Measurements from ENCODE around the gene HOXB5. TPM values are rescaled to one million over a fixed set of nuclear protein-coding genes. Genes with fewer than 3 reads are reported as not detected.

HOXB5 gene
- total RNA-seq, 1 experiment from 2014 or later = 19.8 TPM

GRCh38 chr17:48567209-48567608, 26.4 kb downstream of the HOXB5 start:
- no TSS peak for BruUV-seq (replicated peaks)
- RAD21 ChIA-PET (ENCODE audit: low non-redundant PET in 1 of 2, low total read pairs in 2 of 2, uncharacterized antibody in 2 of 2, unreplicated experiment in 2 of 2) = no interaction called here
- Histone ChIP-seq H3K9ac (ENCODE audit: low read length) (no peak overlapping the region), H3K9me2 (ENCODE audit: insufficient read depth) (no peaks in the 10 kb centered on the region), H2AFZ (ENCODE audit: low read depth, low read length, poor library complexity, severe bottlenecking) (no peak overlapping the region), H3K4me2 (ENCODE audit: low read length) (no peak overlapping the region), H3K27ac (ENCODE audit: low read depth, low read length) (no peak overlapping the region), H3K79me2 (ENCODE audit: insufficient read depth, low read length) (peaks cover 51% of the 10 kb centered on the region), H3K9me3 (ENCODE audit: control insufficient read depth in 1 of 2, insufficient read depth in 1 of 2, low read depth in 1 of 2, low read length in 2 of 2) (no peaks in the 10 kb centered on the region), H3K27me3 (ENCODE audit: insufficient read depth, low read length) (no peaks in the 10 kb centered on the region), H3K4me3 (replicated peaks in 1 of 2; ENCODE audit: low read depth in 1 of 2, low read length in 2 of 2) (no peak overlapping the region), H3K36me3 (ENCODE audit: control insufficient read depth in 1 of 2, insufficient read depth in 2 of 2, low read length in 2 of 2) (no peaks in the 10 kb centered on the region; a peak in 1 of 4 replicates), H3K4me1 (ENCODE audit: control insufficient read depth in 1 of 2, insufficient read depth in 2 of 2, low read length in 2 of 2) (no peaks in the 10 kb centered on the region), H4K20me1 (ENCODE audit: insufficient read depth) (no peaks in the 10 kb centered on the region)
- no peak for DNase-seq (ENCODE audit: low read depth, low spot score)
- TF ChIP-seq SRF (IDR thresholded peaks at IDR 0.05; ENCODE audit: low read depth) (no peak), EZH2phosphoT487 (IDR thresholded peaks at IDR 0.05; ENCODE audit: borderline replicate concordance) (no peak), SP1 (IDR thresholded peaks at IDR 0.05; ENCODE audit: low read depth) (no peak), JUND (IDR thresholded peaks at IDR 0.05) (no peak), ELF1 (IDR thresholded peaks at IDR 0.05; ENCODE audit: borderline replicate concordance, low read depth) (no peak), CEBPB (IDR thresholded peaks at IDR 0.05; ENCODE audit: low read depth) (no peak), EZH2 (IDR thresholded peaks at IDR 0.05) (no peak), SIN3A (IDR thresholded peaks at IDR 0.05; ENCODE audit: low read depth) (no peak), MAX (IDR thresholded peaks at IDR 0.05) (no peak)
- no peak for ATAC-seq
- POLR2A ChIA-PET = no interaction called here
- intact Hi-C loops (cut with micrococcal nuclease) = no loop called here
- CTCF ChIA-PET = no interaction called here

- no peaks in the 10 kb centered on the region; a peak in 1 of 4 replicates for H3K36me3 ChIP-seq (ENCODE audit: control insufficient read depth in 1 of 2, insufficient read depth in 2 of 2, low read length in 2 of 2)
- H3K9me3 ChIP-seq (ENCODE audit: control insufficient read depth in 1 of 2, insufficient read depth in 1 of 2, low read depth in 1 of 2, low read length in 2 of 2) = no peaks in the 10 kb centered on the region
- DNase-seq (ENCODE audit: low read depth, low spot score) (no peak), ATAC-seq (no peak)
- no peak overlapping the region for H3K4me3 ChIP-seq (replicated peaks in 1 of 2; ENCODE audit: low read depth in 1 of 2, low read length in 2 of 2)
- no peaks in the 10 kb centered on the region for H4K20me1 ChIP-seq (ENCODE audit: insufficient read depth)
- intact Hi-C loops (cut with micrococcal nuclease) = no loop called here
- ChIA-PET POLR2A (no interaction called here), CTCF (no interaction called here), RAD21 (ENCODE audit: low non-redundant PET in 1 of 2, low total read pairs in 2 of 2, uncharacterized antibody in 2 of 2, unreplicated experiment in 2 of 2) (no interaction called here)
- no peak overlapping the region for H3K9ac ChIP-seq (ENCODE audit: low read length)
- H3K27me3 ChIP-seq (ENCODE audit: insufficient read depth, low read length) = no peaks in the 10 kb centered on the region
- no peak overlapping the region for H3K27ac ChIP-seq (ENCODE audit: low read depth, low read length)
- H2AFZ ChIP-seq (ENCODE audit: low read depth, low read length, poor library complexity, severe bottlenecking) = no peak overlapping the region
- no peak for TF ChIP-seq ZFX (IDR thresholded peaks at IDR 0.05)
- no peak overlapping the region for H3K4me2 ChIP-seq (ENCODE audit: low read length)
- no peaks in the 10 kb centered on the region for H3K9me2 ChIP-seq (ENCODE audit: insufficient read depth)
- H3K79me2 ChIP-seq (ENCODE audit: insufficient read depth, low read length) = peaks cover 48% of the 10 kb centered on the region
- no TSS peak for BruUV-seq (replicated peaks)
- H3K4me1 ChIP-seq (ENCODE audit: control insufficient read depth in 1 of 2, insufficient read depth in 2 of 2, low read length in 2 of 2) = no peaks in the 10 kb centered on the region
These were observed 26.9 kb downstream of the HOXB5 start for GRCh38 chr17:48566717-48567116.

All from HCT116 (cell line).